Ecto neural progenitor cell (in vitro differentiated cells): ENCODE results near the gene ITGAE.

Experiments used
- DNase-seq: peaks from one replicate; pipeline ENCODE4 v3.0.0-alpha.2; 2018; ENCODE audit warnings: low spot score

ITGAE gene

GRCh38 chr17:3665834-3666233 is 135.2 kb downstream of the ITGAE start:
- no peak for DNase-seq
